Activated CD8-positive, alpha-beta memory T cell treated with anti-CD3 and anti-CD28 coated beads, Interleukin-2, amount 50 U/mL, for 1 hour (primary cell): ENCODE measurements around the gene CRYGB.
"Not testable (repeated sequence)": the region's sequence is repeated elsewhere in the genome, so short reads cannot be mapped to it uniquely, and the experiment has no call there.

ENCODE experiments used
- DNase-seq: peaks from one replicate; pipeline ENCODE4 v3.0.0-alpha.2; 2020; ENCODE audit errors: extremely low read depth

The CRYGB gene

DNA sequence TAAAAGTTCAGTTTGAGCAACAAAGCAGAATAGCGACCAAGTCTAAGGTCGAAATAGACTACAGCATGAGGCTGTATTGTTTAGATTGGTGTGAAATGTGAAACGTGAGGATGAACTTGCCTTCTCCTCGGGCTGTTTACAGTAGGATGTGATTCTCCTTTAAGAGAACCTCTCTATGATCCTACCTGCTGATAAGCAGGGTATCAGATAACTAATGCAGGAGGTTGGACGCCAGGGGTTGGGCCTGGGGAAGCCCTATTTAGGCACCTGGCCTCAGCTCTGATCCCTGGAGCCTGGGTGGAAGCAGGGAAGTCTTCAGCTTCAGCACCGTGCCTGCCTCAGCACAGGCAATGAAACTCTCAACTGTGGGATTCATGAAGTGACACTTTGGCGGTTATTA, 33.0 kb downstream of the CRYGB start:
- no peak for DNase-seq

DNA sequence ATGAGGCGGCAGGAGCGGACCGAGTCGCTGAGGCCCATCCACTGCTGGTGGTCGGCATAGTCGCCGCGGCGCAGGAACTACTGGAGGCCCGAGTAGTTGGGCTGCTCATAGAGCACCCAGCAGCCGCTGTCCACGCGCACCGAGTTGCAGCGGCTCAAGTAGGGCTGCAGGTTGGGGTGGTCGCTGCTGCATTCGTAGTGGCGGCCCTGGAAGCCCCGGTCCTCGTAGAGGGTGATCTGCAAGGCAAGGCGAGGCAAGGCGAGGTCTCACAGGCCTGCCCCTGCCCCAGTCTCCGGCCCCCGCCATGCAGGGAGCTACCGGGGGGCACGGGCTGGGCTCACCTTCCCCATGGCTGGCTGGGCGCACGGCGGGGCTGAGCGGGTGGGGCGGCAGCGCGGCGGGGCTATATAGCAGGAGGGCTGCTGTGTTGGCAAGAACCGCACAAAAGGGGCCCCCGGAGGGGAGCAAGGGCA, 33.6 kb downstream of the CRYGB start:
- not testable (repeated sequence) for DNase-seq

DNA sequence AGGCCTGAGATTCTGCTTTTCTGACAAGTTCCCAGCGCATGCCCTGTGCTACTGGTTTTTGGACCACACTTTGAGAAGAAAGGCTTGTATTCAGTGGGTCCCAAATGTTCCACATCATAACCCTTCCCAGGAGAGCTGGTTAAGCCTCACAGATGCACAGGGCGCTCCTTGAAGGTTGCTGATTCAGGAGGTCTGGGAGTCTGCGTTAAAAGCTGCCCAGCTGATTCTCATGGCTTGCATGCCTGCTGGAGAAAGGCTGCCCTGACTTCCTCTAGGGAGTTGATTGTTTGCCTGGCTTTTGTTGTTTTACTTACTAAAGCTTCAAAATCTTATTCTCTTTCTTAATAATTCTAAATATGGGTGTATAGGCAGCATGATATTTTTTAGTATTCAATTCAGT, 42.3 kb downstream of the CRYGB start:
- no peak for DNase-seq

DNA sequence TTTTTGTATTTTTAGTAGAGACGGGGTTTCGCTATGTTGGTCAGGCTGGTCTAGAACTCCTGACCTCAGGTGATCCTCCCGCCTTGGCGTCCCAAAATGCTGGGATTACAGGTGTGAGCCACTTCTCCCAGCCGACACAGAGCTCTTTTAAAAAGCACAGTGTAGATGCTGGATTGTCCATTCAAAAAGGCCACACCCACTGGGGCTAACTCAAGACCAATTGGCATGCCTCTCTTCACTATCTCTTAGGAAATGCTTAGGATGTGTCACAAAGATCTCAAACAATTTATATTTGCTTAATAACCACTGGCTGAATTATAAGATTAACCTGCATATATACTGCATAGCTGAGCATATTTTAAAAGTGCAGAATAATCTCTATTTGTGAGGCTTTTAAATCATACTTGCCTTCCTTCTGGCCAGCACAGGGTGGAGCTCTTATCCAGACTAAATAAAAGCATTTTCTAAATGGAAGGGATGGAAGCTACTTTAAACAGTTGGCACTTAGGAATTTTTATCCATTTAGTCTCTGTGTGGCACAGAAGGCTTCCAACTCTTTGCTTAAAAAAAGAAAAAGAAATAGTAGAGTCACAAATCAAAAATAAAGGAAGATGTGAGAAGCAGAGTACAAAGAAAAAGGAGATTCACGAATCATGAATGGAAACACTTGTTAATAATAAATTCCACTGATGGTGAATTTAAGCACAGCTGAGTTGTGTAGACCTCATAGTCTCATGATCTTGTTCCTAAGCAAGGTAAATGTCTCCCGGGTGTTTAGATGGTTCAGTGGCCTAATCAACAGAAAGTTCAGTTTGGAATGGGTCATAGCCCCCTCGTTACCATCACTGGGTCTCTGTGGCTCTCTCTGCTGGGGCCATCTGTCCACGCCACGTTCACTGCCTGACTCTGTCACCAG, 44.0 kb downstream of the CRYGB start:
- no peak for DNase-seq

DNA sequence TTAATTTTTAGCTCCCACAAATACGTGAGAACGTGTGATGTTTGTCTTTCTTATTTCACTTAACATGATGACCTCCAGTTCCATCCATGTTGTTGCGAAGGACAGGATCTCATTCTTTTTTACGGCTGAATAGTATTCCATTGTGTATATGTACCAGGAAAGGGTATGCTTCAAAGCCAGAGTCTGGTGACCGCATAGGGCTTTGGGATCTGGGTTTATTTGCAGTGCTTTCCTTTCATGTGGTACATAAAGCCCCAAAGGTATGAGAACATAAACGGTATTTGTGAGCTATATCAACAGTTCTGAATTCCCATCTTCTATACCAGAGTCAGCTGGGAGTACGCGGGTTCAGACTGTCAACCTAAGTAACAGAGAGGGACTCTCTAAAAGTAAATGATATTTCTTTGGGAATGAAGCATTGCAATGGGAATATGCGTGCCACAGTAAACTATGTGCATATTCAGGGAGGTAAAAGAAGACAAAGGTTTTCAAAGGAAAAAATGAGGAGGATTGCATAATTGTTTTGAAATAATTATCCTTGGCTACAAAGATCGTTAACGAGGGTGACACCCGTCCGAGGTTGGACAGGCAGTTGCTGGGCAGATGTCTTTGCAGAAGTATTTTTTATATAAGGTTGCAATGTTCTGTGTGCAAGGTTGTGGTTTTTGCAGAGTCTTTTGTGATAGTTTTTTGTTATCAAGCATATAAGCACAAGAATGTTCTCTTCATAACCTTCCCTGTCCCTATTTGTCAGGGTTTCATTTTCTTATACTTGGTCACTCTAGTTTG, 46.1 kb downstream of the CRYGB start:
- DNase-seq, result no peak

DNA sequence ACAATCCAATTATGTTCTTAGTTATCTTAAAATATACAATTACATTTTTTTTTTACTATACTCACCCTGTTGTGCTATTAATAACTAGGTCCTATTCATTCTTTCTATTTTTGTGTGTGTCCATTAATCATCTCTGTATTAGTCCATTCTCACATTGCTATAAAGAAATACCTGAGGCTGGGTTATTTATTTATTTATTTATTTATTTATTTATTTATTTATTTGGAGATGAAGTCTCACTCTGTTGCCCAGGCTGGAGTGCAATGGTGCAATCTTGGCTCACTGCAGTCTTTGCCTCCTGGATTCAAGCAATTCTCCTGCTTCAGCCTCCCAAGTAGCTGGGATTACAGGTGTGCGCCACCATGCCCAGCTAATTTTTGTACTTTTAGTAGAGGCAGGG, 47.3 kb downstream of the CRYGB start:
- DNase-seq, result not testable (repeated sequence)

DNA sequence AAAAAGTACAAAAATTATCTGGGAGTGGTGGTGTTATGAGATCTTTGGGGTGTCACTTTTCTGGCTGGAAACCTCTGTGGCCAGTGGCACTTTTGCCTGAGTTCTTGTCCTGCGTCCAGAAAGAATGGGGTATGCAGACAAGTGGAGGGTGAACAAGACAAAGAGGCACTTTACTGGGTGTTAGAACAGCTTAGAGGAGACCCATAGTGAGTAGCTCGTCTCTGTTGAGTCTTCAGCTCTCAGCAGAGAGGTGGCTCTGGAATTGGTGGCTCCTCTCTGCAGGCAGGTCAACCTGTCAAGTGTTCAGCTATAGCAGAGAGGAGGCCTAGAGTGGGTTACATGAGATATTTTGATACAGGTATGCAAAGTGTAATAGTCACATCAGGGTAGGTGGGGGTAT, 47.7 kb downstream of the CRYGB start:
- DNase-seq, result no peak

DNA sequence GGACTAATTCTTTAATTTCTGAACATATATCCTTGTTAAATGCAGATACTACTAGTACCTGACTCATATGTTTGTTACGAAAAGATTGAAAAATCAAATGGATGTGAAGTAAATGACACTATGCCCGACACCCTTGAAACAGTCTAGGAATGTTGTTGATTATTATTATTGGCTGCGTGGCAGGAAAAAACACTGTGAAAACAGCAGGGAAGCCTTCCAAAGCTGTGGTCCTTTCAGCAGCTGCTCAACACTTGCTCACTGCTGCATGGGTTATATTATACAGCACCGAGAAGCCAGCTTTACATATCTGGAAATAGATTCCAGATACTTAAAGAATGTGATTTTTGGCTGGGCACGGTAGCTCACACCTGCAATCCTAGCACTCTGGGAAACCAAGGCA, 48.2 kb downstream of the CRYGB start:
- DNase-seq, result no peak

DNA sequence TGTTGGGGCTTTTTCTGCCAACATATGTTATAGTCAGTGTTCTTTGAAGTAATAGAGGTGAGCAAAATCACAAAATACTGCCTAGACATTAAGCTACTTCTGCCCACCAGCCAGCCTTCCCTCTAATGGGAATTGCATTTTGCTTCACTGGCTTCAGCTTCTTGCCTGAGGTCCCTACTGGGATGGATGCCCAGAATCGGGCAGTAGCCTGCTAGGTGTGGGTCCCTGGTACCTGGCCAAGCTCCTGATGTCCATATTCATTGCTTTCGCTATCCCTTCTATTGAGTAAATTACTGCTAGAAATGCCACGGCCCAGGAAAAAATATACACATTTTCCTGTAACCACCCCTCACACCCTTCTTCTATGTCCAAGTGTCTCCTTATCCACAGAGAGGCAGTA, 48.6 kb downstream of the CRYGB start:
- DNase-seq, result no peak

DNA sequence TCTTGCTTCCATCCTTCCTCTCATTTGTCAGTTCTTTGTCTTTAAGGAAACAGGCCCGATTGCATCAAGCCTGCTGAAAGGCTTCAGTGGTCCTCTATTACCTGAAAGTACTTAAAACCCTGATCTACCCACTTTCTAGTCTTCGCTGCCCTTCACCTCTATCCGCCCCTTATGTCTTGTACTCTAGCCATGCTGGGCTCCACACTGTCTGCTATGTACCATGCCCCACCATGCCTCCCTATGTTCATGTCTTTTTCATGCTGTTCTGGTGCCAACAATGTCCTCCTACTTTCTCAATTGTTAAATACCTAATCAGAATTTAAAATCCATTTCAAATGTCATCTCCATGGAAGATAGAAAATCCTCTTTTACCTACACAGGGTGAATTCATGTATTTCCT, 49.9 kb downstream of the CRYGB start:
- DNase-seq, result no peak

DNA sequence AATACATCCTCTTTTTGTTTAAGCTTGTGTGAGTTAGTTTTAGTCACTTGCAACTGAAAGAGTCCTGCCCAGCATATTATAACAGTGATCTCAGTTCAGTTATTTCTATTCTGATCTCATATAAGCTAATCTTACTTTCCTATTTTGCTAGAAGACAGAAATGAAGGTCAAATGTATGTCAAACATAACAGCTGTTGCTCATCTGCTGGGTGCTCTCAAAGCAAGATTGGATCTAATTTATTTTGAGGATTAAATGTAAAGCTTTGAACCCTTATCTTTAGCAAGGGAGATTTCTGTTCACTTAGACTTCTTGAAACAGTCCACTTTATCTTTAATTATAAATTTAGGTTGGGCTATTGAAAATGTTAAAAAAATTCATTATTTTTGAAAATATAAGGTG, 52.8 kb downstream of the CRYGB start:
- DNase-seq, result no peak
